ENCODE results near the gene STRC. TPM values are rescaled to one million over a fixed set of nuclear protein-coding genes. Genes with fewer than 3 reads are reported as not detected.

STRC gene
- total RNA-seq, 1 donor from 2014 or later: 0.25 TPM

- H3K4me3 Mint-ChIP-seq (ENCODE audit: unreplicated experiment): no peak overlapping the region
- no peaks in the 10 kb centered on the region for H3K4me1 ChIP-seq (ENCODE audit: insufficient read depth, low read length)
- H4K20me1 ChIP-seq (ENCODE audit: insufficient read depth, low read length): no peaks in the 10 kb centered on the region
- H3K9ac ChIP-seq (ENCODE audit: low read length): no peak overlapping the region
- peaks cover 2% of the 10 kb centered on the region for H3K9me3 Mint-ChIP-seq (ENCODE audit: unreplicated experiment)
- H3K36me3 ChIP-seq (ENCODE audit: insufficient read depth, low read length): no peaks in the 10 kb centered on the region
- no peak overlapping the region for H3K4me3 ChIP-seq (ENCODE audit: insufficient read depth, low read depth, low read length)
- H3K79me2 ChIP-seq (ENCODE audit: insufficient read depth, low read length): no peaks in the 10 kb centered on the region
- peaks cover 5% of the 10 kb centered on the region for H3K36me3 Mint-ChIP-seq (ENCODE audit: low read depth, unreplicated experiment)
- peaks cover 6% of the 10 kb centered on the region for H3K4me1 Mint-ChIP-seq (ENCODE audit: low read depth, unreplicated experiment)
- no peak overlapping the region for H3K4me2 ChIP-seq (ENCODE audit: low read length)
- no peak overlapping the region for H2AFZ ChIP-seq (ENCODE audit: low read depth, low read length)
- H3K27ac ChIP-seq (ENCODE audit: low read depth, low read length): no peak overlapping the region
- FAIRE-seq: no peak
- no peaks in the 10 kb centered on the region for H3K27me3 ChIP-seq (ENCODE audit: insufficient read depth, low read length)
- no peaks in the 10 kb centered on the region for H3K9me3 ChIP-seq (ENCODE audit: insufficient read depth, low read depth, low read length)
- H3K27me3 Mint-ChIP-seq (ENCODE audit: low read depth, unreplicated experiment): no peaks in the 10 kb centered on the region
- no peak for DNase-seq (ENCODE audit: low read depth)
- no peak overlapping the region for H3K27ac Mint-ChIP-seq (ENCODE audit: unreplicated experiment)
- no peak for TF ChIP-seq EZH2 (IDR thresholded peaks at IDR 0.05; ENCODE audit: insufficient read depth, low read length)
- TF ChIP-seq, protein P1, sequence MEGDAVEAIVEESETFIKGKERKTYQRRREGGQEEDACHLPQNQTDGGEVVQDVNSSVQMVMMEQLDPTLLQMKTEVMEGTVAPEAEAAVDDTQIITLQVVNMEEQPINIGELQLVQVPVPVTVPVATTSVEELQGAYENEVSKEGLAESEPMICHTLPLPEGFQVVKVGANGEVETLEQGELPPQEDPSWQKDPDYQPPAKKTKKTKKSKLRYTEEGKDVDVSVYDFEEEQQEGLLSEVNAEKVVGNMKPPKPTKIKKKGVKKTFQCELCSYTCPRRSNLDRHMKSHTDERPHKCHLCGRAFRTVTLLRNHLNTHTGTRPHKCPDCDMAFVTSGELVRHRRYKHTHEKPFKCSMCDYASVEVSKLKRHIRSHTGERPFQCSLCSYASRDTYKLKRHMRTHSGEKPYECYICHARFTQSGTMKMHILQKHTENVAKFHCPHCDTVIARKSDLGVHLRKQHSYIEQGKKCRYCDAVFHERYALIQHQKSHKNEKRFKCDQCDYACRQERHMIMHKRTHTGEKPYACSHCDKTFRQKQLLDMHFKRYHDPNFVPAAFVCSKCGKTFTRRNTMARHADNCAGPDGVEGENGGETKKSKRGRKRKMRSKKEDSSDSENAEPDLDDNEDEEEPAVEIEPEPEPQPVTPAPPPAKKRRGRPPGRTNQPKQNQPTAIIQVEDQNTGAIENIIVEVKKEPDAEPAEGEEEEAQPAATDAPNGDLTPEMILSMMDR (IDR thresholded peaks at IDR 0.05; ENCODE audit: insufficient read depth, low read depth, low read length): no peak
Measured at GRCh38 chr15:43552256-43552655, 66.3 kb downstream of the STRC start.

DNA sequence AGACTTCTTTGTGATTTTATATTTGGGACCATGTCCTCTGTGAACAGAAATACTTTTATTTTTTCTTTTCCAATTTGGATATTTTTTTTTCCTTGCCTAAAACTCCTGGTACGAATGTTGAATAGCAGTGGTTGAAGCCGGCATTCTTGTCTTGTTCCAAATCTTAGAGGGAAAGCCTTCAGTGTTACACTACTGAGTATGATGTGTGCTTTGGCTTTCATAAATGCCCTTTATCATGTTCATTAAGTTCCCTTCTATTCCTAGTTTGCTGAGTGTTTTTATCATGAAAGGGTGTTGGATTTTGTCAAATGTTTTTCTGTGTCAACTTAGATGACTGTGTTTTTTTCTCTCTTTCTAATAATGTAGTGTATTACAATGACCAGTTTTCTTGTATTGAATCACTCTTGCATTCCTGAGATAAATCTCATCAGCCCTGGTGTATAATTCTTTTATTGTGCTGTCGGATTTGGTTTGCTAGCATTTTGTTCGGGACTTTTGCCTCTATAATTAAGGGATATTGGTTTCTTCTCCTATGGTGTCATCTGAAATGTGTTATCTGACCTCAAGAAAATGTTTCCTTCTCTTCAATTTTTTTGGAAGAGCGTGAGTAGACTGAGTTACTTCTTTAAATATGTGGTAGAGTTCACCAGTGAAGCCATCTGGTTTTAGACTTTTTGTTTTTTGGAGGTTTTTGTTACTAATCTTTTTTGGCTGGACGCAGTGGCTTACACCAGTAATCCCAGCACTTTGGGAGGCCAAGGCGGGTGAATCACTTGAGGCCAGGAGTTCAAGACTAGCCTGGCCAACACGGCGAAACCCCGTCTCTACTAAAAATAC, 67.9 kb downstream of the STRC start:
- Histone ChIP-seq H2AFZ (ENCODE audit: low read depth, low read length) (no peak overlapping the region), H3K9me3 (ENCODE audit: insufficient read depth, low read depth, low read length) (no peaks in the 10 kb centered on the region), H3K79me2 (ENCODE audit: insufficient read depth, low read length) (no peaks in the 10 kb centered on the region), H4K20me1 (ENCODE audit: insufficient read depth, low read length) (no peaks in the 10 kb centered on the region), H3K9ac (ENCODE audit: low read length) (peak overlapping the region; percentile 8), H3K4me1 (ENCODE audit: insufficient read depth, low read length) (no peaks in the 10 kb centered on the region), H3K4me3 (ENCODE audit: insufficient read depth, low read depth, low read length) (no peak overlapping the region), H3K27ac (ENCODE audit: low read depth, low read length) (peak overlapping the region; percentile 42), H3K27me3 (ENCODE audit: insufficient read depth, low read length) (no peaks in the 10 kb centered on the region), H3K4me2 (ENCODE audit: low read length) (peak overlapping the region; percentile 32), H3K36me3 (ENCODE audit: insufficient read depth, low read length) (no peaks in the 10 kb centered on the region)
- DNase-seq (ENCODE audit: low read depth): peak; percentile 79
- Mint-ChIP-seq H3K27me3 (ENCODE audit: low read depth, unreplicated experiment) (no peaks in the 10 kb centered on the region), H3K27ac (ENCODE audit: unreplicated experiment) (peak overlapping the region; percentile 2), H3K9me3 (ENCODE audit: unreplicated experiment) (peaks cover 4% of the 10 kb centered on the region), H3K4me3 (ENCODE audit: unreplicated experiment) (no peak overlapping the region), H3K36me3 (ENCODE audit: low read depth, unreplicated experiment) (peaks cover 7% of the 10 kb centered on the region), H3K4me1 (ENCODE audit: low read depth, unreplicated experiment) (peaks cover 6% of the 10 kb centered on the region)
- TF ChIP-seq, protein P1 (IDR thresholded peaks at IDR 0.05; ENCODE audit: insufficient read depth, low read depth, low read length): no peak
- no peak for TF ChIP-seq EZH2 (IDR thresholded peaks at IDR 0.05; ENCODE audit: insufficient read depth, low read length)
- peak; percentile 88 for FAIRE-seq

Other genes with a start within 250 kb of the STRC start
- 25.5 and 27.8 TPM in 2 replicates for gene ZSCAN29, start 247.8 kb downstream of the STRC start, total RNA-seq
- 10.3 and 12.0 TPM in 2 replicates for gene TUBGCP4, start 247.7 kb downstream of the STRC start, total RNA-seq
- gene TP53BP1, start 125.6 kb downstream of the STRC start, total RNA-seq: 71.9 and 73.1 TPM in 2 replicates
- gene MAP1A, start 101.2 kb downstream of the STRC start, total RNA-seq: 138 and 142 TPM in 2 replicates
- gene PPIP5K1, start 28.6 kb downstream of the STRC start, total RNA-seq: 21.4 and 26.0 TPM in 2 replicates
- gene CKMT1B, start 24.8 kb downstream of the STRC start, total RNA-seq: 0.72 and 0.89 TPM in 2 replicates
- gene CATSPER2, start 30.0 kb upstream of the STRC start, total RNA-seq: 2.0 and 3.3 TPM in 2 replicates
- 1.2 TPM in 2 replicates for gene CKMT1A, start 75.1 kb upstream of the STRC start, total RNA-seq
- 777 and 911 TPM in 2 replicates for gene PDIA3, start 127.6 kb upstream of the STRC start, total RNA-seq
- gene ELL3, start 158.2 kb upstream of the STRC start, total RNA-seq: 3.2 and 3.8 TPM in 2 replicates
- gene SERF2, start 173.5 kb upstream of the STRC start, total RNA-seq: 933 and 945 TPM in 2 replicates
- 0.30 TPM in 1 of 2 replicates, not detected in the other for gene SERINC4, start 181.4 kb upstream of the STRC start, total RNA-seq
- 13.7 and 15.7 TPM in 2 replicates for gene HYPK, start 181.8 kb upstream of the STRC start, total RNA-seq
- 33.1 and 35.2 TPM in 2 replicates for gene MFAP1, start 205.9 kb upstream of the STRC start, total RNA-seq
- gene WDR76, start 208.2 kb upstream of the STRC start, total RNA-seq: 0.73 and 1.0 TPM in 2 replicates

Measured in astrocyte (in vitro differentiated cells and primary cell).